PC-3 (cell line): ENCODE results near the gene PSMB7.

Experiments used
- EZH2 ChIP-seq: fragments of 300-600 bp; sonication (generic); IDR thresholded peaks from one replicate; pipeline ENCODE4 v1.6.1; 2017; ENCODE audit warnings: antibody characterized with exemption, mild to moderate bottlenecking, low read length; ENCODE audit not compliant: unreplicated experiment
- TF ChIP-seq, protein P1 (sequence below): fragments of 300-600 bp; sonication (generic); conservative IDR thresholded peaks from 2 replicates; pipeline ENCODE4 v1.5.1; 2017; ENCODE audit warnings: antibody characterized with exemption, low read depth, mild to moderate bottlenecking, low read length

- TF ChIP-seq, protein P1, sequence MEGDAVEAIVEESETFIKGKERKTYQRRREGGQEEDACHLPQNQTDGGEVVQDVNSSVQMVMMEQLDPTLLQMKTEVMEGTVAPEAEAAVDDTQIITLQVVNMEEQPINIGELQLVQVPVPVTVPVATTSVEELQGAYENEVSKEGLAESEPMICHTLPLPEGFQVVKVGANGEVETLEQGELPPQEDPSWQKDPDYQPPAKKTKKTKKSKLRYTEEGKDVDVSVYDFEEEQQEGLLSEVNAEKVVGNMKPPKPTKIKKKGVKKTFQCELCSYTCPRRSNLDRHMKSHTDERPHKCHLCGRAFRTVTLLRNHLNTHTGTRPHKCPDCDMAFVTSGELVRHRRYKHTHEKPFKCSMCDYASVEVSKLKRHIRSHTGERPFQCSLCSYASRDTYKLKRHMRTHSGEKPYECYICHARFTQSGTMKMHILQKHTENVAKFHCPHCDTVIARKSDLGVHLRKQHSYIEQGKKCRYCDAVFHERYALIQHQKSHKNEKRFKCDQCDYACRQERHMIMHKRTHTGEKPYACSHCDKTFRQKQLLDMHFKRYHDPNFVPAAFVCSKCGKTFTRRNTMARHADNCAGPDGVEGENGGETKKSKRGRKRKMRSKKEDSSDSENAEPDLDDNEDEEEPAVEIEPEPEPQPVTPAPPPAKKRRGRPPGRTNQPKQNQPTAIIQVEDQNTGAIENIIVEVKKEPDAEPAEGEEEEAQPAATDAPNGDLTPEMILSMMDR = no peak
- no peak for TF ChIP-seq EZH2
Observed at GRCh38 chr9:124373851-124374250, 41.4 kb downstream of the PSMB7 start.
